GM12864 (cell line): ENCODE results near the gene TECTA.

Experiments
- DNase-seq: peaks from one replicate; pipeline ENCODE4 v3.0.0-alpha.2; 2011; ENCODE audit warnings: low read depth
- H3K4me3 ChIP-seq: 2 replicates; pipeline ENCODE4 v1.5.1; 2011; ENCODE audit warnings: mild to moderate bottlenecking, low read depth, low read length, control low read depth
- TF ChIP-seq, protein P1 (sequence below): IDR thresholded peaks from 2 replicates; pipeline ENCODE4 v1.5.1; 2011; ENCODE audit warnings: low read depth, mild to moderate bottlenecking, moderate library complexity, low read length, control low read depth, inconsistent platforms; ENCODE audit errors: missing control alignments

TECTA gene

DNA sequence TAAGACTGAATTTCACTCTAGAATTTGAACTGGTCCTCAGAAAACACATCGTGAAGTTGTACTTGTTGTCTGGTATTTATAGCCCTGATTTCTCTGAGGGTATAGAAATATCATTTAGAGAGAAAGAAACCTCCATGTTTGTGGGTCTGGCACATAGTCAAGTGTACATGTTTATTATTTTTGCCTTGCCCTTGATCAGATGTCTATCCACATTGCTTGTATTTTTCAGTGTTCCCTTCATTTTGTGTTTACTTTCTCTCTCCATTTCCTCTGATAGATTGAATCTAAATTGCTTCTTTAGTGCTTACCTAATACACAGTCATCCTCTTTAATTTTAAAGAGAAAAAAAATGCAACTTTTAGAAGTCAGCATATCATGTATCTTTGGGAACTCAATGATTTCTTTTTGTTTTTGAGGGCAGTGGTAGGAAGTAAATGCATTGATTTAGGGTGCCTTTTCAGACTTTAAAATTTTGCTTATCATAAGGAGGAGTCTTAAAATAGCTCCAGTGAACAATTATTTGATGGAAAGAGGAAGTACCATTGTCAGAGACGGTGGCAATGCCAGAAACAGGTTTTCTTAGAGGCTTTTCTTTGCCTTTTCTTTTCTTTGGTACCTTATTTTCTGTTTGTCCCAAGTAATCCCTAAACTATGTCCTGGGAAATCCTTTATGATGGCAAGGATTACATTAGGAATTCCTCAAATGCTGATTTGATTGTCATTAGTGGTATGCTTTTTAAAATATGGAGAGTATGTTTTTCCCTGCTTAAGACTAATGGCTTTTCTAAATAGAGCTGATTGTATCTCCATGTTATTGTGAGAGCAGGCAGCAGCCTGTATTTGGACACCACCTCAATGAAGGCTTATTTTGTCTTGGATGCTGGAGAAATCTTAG, 29.8 kb upstream of the TECTA start:
- TF ChIP-seq, protein P1, sequence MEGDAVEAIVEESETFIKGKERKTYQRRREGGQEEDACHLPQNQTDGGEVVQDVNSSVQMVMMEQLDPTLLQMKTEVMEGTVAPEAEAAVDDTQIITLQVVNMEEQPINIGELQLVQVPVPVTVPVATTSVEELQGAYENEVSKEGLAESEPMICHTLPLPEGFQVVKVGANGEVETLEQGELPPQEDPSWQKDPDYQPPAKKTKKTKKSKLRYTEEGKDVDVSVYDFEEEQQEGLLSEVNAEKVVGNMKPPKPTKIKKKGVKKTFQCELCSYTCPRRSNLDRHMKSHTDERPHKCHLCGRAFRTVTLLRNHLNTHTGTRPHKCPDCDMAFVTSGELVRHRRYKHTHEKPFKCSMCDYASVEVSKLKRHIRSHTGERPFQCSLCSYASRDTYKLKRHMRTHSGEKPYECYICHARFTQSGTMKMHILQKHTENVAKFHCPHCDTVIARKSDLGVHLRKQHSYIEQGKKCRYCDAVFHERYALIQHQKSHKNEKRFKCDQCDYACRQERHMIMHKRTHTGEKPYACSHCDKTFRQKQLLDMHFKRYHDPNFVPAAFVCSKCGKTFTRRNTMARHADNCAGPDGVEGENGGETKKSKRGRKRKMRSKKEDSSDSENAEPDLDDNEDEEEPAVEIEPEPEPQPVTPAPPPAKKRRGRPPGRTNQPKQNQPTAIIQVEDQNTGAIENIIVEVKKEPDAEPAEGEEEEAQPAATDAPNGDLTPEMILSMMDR = no peak
- H3K4me3 ChIP-seq = no peak overlapping the region
- DNase-seq = no peak

DNA sequence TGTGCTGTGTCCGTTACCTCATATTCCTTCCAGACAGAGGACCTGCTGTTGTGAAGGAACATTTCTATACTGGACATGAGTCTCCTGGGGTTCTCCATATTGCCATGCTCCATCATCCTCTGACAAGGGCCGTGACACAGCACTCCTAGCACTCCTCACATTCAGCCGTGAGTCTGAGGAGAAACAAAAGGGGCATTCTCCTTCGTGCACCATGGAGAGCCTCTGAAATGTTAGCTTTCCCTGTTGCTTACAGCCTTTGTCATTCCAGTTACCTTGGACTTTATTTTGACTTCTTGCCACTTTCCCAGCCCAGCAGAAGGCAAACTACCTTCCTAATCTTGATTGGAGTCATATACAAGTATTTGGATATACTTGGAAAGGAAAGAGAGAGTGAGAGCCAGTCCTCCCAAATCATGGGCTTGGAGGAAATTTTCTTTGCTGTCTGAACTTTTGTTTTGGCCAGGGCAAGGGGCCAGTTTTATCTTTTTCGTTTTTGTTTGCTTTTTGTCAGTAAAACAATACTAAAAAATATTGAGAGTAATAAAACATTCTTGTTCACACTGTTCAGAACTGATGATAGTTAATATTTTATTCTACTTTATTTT, 29.1 kb upstream of the TECTA start:
- no peak overlapping the region for H3K4me3 ChIP-seq
- no peak for DNase-seq
- TF ChIP-seq, protein P1 = no peak

DNA sequence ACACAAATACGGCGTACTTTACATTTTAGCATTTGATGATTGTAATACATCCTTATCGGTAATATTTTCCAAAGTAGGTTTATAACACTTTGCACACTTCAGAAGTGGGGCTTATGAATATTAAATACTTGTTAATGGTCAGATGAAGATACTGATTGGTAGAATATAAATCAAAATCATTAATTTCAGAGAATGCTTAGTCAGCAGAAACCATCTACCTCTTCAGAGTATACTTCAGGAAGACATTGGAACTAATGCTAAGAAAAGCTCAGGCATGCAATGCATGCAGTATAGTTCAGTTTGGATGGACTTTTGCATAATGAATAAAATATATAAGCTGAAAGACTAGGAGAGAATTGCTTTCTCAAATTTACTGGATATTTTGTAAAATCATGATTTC, 19.7 kb upstream of the TECTA start:
- TF ChIP-seq, protein P1 = no peak
- no peak overlapping the region for H3K4me3 ChIP-seq
- no peak for DNase-seq

DNA sequence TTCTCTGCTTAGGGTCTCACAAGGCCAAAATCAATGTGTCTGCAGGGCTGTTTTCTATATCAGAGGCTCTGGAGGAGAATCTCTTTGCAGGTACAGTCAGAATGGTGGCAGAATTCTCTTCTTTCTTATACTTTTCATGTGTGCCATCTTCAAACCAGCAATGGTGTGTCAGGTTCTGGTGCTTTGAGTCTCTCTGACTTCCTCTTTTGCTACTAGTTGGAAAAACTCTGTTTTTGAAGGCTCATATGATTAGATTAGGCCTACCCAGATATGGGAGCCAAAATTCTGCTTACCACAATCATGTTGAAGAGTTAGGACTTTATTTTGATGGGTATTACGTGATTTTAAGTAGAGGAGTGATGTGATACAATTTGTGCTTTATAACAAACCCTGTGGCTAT, 18.8 kb upstream of the TECTA start:
- TF ChIP-seq, protein P1 = no peak
- DNase-seq = no peak
- H3K4me3 ChIP-seq = no peak overlapping the region

DNA sequence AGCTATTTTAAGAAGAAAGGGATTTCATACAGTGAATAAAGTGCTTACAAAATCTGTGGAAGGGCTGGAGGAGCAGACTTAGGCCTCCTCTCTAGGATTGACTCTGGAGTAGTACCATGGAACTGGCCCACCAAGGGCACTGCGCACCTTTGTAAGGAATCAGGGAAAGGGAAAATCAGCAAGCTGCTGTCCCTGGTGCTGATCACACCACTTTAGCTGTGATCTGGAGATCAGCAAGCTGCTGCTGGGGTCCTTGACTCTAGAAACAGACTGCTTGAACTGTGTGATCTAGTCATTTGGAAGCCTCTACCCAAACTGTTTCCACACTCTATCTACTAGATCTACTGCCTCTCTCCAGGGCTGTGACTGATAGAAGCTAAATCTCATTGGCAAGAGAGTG, 18.4 kb upstream of the TECTA start:
- DNase-seq = no peak
- no peak overlapping the region for H3K4me3 ChIP-seq
- TF ChIP-seq, protein P1 = no peak

DNA sequence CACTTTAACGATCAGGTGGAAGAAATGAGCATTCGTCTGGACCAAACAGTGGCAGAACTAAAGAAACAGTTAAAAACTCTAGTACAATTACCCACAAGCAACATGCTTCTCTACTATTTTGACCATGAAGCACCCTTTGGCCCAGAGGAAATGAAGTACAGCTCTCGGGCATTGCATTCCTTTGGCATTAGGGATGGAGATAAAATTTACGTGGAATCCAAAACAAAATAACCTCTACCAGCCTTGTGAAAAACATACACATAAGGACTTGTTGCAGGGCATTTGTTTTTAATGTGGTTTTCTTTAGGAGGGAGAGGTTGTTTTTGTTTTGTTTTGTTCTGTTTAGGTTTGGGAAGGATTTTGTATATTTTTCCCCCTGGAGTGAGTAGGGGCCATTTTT, 14.2 kb upstream of the TECTA start:
- no peak for DNase-seq
- TF ChIP-seq, protein P1 = no peak
- H3K4me3 ChIP-seq = no peak overlapping the region

DNA sequence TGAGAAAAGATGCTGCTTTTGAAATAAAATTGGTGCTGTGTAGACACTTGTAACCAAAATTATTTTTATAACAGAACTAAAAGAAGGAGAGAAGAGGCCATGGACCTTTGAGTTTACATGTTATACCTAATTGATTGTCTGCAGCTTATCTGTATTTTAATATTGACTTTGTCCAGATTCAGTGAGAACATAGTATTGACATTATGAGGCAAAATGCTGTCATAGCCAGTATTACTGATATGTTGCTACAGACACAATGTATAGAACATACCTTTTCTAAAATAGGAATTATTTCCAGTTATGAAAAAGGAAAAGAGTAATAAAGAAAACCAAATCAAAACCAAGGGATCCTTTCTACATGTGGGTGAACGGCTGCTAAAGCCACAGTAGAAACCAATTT, 11.5 kb upstream of the TECTA start:
- DNase-seq = no peak
- TF ChIP-seq, protein P1 = no peak
- H3K4me3 ChIP-seq = no peak overlapping the region
